Tibial artery (tissue), 4 donors: ENCODE data around the gene RAVER2.

Experiments
- DNase-seq, 2 donors: peaks; one replicate each; pipeline ENCODE4 v3.0.0-alpha.2; 2019
- H3K27ac ChIP-seq, 2 donors: fragments of 200-600 bp; sonication (generic) in 1 of 2; 1 replicate in 1 of 2; 2 replicates in 1 of 2; pipeline ENCODE4 v1.5.1; 2018 to 2019; ENCODE audit warnings: mild to moderate bottlenecking in 1 of 2
- H3K27me3 ChIP-seq, 2 donors: fragments of 200-600 bp; sonication (generic) in 1 of 2; one replicate each; pipeline versions ENCODE4 v1.5.1 to v1.6.0; 2016 to 2019
- H3K36me3 ChIP-seq, 3 donors: fragments of 200-600 bp; sonication (generic) in 2 of 3; one replicate each; pipeline ENCODE4 v1.5.1; 2016 to 2019; ENCODE audit warnings: mild to moderate bottlenecking in 2 of 3
- H3K4me1 ChIP-seq, 4 donors: fragments of 200-600 bp; sonication (generic) in 2 of 4; 1 replicate in 3 of 4; 2 replicates in 1 of 4; pipeline ENCODE4 v1.5.1; 2016 to 2019
- H3K4me3 ChIP-seq, 2 donors: fragments of 200-600 bp; sonication (generic) in 1 of 2; 1 replicate in 1 of 2; 2 replicates in 1 of 2; pipeline ENCODE4 v1.5.1; 2018 to 2019; ENCODE audit warnings: mild to moderate bottlenecking in 2 of 2
- H3K9me3 ChIP-seq, 3 donors: fragments of 200-600 bp; sonication (generic) in 1 of 3; one replicate each; pipeline ENCODE4 v1.5.1; 2016 to 2019
- intact Hi-C: fragments of 100-400 bp; cut with DNase I; formaldehyde crosslinking; loops from one replicate; pipeline ENCODE4 v1.15.0; 2023; ENCODE audit warnings: low total_unique reads
- TF ChIP-seq, protein P1 (sequence below), 2 experiments: fragments of 200-600 bp in 1 of 2; fragments of 450-650 bp in 1 of 2; IDR thresholded peaks; one replicate each; pipeline ENCODE4 v1.5.1; 2017 to 2019; ENCODE audit warnings: antibody characterized with exemption in 2 of 2, mild to moderate bottlenecking in 1 of 2, moderate library complexity in 1 of 2

RAVER2 gene

DNA sequence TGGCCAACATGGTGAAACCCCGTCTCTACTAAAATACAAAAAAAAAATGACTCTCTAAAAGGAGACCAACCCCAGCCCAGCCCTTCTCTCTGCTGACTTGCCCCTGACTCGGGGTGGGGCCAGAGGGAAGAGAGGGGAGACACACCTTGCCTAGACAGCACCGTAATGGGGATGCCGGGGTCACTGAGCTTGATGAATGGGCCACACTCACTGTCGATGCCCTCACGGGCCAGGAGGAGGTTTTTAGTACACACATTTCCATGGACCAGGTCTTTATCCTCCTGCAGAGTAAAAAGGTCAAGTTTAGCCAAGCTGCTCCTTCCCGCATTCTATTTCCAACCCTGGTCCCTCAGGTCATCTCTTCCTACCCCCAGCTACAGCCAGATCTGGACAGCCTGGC is 99.7 kb downstream of the RAVER2 start:
- intact Hi-C loops = no loop called here
- peaks cover 49 to 94% (median 80%) of the 10 kb centered on the region in 3 donors for H3K36me3 ChIP-seq

DNA sequence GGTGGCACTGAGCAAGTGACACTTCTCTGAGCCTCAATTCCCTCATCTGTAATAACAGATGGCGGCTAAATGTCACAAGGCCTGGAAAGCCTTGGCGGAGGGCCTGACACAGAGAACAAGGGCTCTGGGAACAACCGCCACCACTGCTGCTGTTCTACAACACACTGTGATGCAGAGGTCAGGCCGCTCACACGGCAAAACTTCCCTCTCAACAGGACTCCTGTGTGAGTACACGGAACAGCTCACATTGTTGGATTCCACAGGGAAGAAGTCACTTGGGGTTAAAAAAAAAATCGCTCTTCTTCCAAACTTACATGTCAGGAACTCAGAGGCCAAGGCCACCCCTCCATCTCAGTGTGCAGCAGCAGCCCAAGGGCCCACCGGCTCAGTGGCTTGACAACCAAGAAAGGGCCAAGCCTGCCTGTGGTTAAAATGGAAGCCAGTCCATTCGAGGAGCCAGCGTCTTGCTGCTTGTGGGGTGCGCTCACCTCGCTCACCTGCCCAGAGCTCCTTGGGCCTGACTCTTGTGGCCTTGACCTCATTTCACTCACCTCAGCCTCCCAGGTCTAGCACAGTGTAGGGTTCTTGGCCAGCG is 101.1 kb downstream of the RAVER2 start:
- no peaks in the 10 kb centered on the region for H3K27me3 ChIP-seq
- H3K27ac ChIP-seq = no peak overlapping the region
- peaks cover 51 to 94% (median 81%) of the 10 kb centered on the region in 3 donors for H3K36me3 ChIP-seq
- H3K4me3 ChIP-seq = no peak overlapping the region
- peaks cover 0 to 17% (median 12%) of the 10 kb centered on the region in 4 donors for H3K4me1 ChIP-seq
- TF ChIP-seq, protein P1, sequence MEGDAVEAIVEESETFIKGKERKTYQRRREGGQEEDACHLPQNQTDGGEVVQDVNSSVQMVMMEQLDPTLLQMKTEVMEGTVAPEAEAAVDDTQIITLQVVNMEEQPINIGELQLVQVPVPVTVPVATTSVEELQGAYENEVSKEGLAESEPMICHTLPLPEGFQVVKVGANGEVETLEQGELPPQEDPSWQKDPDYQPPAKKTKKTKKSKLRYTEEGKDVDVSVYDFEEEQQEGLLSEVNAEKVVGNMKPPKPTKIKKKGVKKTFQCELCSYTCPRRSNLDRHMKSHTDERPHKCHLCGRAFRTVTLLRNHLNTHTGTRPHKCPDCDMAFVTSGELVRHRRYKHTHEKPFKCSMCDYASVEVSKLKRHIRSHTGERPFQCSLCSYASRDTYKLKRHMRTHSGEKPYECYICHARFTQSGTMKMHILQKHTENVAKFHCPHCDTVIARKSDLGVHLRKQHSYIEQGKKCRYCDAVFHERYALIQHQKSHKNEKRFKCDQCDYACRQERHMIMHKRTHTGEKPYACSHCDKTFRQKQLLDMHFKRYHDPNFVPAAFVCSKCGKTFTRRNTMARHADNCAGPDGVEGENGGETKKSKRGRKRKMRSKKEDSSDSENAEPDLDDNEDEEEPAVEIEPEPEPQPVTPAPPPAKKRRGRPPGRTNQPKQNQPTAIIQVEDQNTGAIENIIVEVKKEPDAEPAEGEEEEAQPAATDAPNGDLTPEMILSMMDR (IDR thresholded peaks at IDR 0.05) = no peak
- no peak for DNase-seq
- no peaks in the 10 kb centered on the region for H3K9me3 ChIP-seq
- intact Hi-C loops = no loop called here

More for the DNA sequence above, 99.7 kb downstream of the RAVER2 start:
- Histone ChIP-seq H3K4me3 (no peak overlapping the region), H3K4me1 (peaks cover 0 to 17% (median 12%) of the 10 kb centered on the region in 4 donors), H3K9me3 (no peaks in the 10 kb centered on the region), H3K27ac (no peak overlapping the region), H3K27me3 (no peaks in the 10 kb centered on the region)
- DNase-seq = no peak
- TF ChIP-seq, protein P1 (IDR thresholded peaks at IDR 0.05) = no peak

DNA sequence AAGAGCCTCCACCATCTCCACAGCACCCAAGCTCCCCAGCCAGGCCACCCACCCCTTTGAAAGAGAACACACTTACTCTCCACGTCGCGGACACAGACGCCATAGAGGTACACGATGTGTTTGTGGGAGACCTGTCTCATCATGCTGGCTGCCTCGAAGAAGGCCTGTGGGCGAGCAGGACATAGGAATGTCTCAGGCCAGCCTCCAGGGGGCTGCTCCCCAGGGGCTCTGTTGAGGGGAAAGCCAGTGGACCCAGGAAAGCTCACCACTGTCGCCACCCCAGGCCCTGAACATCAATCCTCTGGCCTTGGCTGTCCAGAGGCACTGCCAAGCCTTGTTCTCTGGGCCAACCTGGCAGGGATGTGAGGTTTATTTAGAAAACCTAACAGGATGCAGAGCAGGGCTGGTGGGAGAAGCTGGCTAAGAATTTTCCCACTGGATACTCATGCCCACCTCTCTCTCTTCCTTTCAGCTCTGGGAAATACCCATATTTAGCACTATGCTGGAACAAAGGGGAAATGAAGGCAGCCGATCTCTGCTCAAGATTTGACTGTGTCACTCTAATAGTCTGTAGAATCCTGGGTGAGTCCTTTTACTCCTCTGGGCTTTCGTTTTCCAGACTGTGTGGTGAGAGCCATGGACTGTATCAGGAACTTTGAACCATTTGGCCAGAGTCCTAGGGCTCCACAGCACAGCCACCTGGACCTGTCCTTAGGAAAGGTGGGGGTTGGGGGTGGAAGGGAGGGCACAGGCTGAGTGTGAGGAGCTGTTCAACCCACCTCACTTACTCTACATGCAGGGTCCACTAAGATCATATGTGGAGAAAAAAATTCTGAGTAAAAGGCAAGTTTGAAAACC is 101.9 kb downstream of the RAVER2 start:
- Histone ChIP-seq H3K4me1 (peaks cover 0 to 15% (median 9%) of the 10 kb centered on the region in 4 donors), H3K27ac (no peak overlapping the region), H3K4me3 (no peak overlapping the region), H3K27me3 (no peaks in the 10 kb centered on the region), H3K9me3 (no peaks in the 10 kb centered on the region), H3K36me3 (peaks cover 46 to 96% (median 81%) of the 10 kb centered on the region in 3 donors)
- intact Hi-C loops = no loop called here
- DNase-seq = no peak
- TF ChIP-seq, protein P1 (IDR thresholded peaks at IDR 0.05) = no peak

DNA sequence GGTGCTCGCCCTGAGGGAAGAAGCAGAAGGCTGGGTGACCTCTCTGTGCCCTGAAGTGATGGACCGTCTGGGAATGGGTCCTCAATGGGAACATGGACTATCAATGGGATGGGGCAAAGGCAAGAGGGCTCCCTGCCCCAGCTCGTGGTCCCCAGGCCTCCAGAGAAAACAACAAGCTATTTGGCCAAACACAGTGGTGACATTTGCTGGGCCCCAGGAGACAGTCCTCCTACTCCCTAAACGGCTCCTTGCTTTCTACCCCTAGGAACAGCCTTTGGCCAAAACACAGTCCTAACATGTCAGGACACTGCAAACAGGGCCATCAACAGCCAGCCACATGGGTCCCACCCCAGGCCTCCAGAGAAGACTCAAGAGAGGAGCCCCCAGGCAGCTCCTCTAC is 102.8 kb downstream of the RAVER2 start:
- peaks cover 0 to 7% (median 2%) of the 10 kb centered on the region in 4 donors for H3K4me1 ChIP-seq
- H3K36me3 ChIP-seq = peaks cover 46 to 100% (median 88%) of the 10 kb centered on the region in 3 donors
- H3K9me3 ChIP-seq = no peaks in the 10 kb centered on the region
- no peak overlapping the region for H3K4me3 ChIP-seq
- intact Hi-C loops = no loop called here
- no peak for DNase-seq
- TF ChIP-seq, protein P1 (IDR thresholded peaks at IDR 0.05) = no peak
- no peaks in the 10 kb centered on the region for H3K27me3 ChIP-seq
- H3K27ac ChIP-seq = no peak overlapping the region

DNA sequence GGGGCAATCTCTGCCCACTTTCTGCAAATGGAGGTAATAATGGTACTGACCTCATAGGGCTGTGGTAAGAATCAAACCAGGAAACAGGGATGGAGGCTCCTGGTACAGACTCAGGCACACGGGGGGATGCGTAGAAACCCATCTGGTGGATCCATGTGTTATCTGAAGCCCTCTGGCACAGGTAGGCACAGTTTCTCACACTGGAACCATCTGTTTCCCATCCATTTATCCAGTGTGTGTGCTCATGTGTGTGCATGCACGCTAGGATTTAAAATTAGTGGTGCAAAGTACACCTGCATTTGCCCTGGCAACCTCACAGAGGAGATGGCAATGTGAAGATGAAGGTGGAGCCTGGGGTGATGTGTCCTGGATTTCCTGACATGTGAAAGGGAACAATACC is 103.3 kb downstream of the RAVER2 start:
- DNase-seq = no peak
- intact Hi-C loops = no loop called here
- Histone ChIP-seq H3K4me1 (peaks cover 0 to 2% (median 0%) of the 10 kb centered on the region in 4 donors), H3K27ac (no peak overlapping the region), H3K27me3 (no peaks in the 10 kb centered on the region), H3K9me3 (no peaks in the 10 kb centered on the region), H3K4me3 (no peak overlapping the region), H3K36me3 (peaks cover 48 to 100% (median 91%) of the 10 kb centered on the region in 3 donors)
- TF ChIP-seq, protein P1 (IDR thresholded peaks at IDR 0.05) = no peak
